Naive thymus-derived CD4-positive, alpha-beta T cell (primary cell): ENCODE results near the gene C1QC. TPM values are rescaled to one million over a fixed set of nuclear protein-coding genes. Genes with fewer than 3 reads are reported as not detected.

Source experiments
- ATAC-seq: fragments of 150-1000 bp; cut with Tn5 transposase; 2 replicates; pipeline ENCODE4 v1.10.0; 2021; ENCODE audit warnings: mild to moderate bottlenecking, moderate library complexity
- CTCF ChIA-PET: fragments of 350-600 bp; sonication (Branson Sonifier 250); formaldehyde crosslinking; loops from one replicate; lab custom pipeline; 2021; ENCODE audit warnings: antibody characterized with exemption; lab: Charles Lee
- POLR2A ChIA-PET: fragments of 350-600 bp; sonication (Branson Sonifier 250); formaldehyde crosslinking; loops from one replicate; lab custom pipeline; 2021; ENCODE audit warnings: antibody characterized with exemption, inconsistent platforms; lab: Charles Lee
- DNase-seq, 9 donors: peaks; one replicate each; pipeline versions ENCODE4 v3.0.0 to v3.0.0-alpha.2; 2020 to 2022; ENCODE audit warnings: mixed read lengths in 1 of 9
- H3K27ac ChIP-seq: one replicate; pipeline ENCODE4 v1.7.0; 2013; ENCODE audit warnings: mild to moderate bottlenecking, low read depth, low read length, moderate library complexity
- H3K27me3 ChIP-seq, 2 donors: one replicate each; pipeline ENCODE4 v1.7.0; 2013; ENCODE audit warnings: low read length in 2 of 2, mild to moderate bottlenecking in 2 of 2, moderate library complexity in 2 of 2; ENCODE audit not compliant: control insufficient read depth in 2 of 2, insufficient read depth in 2 of 2
- H3K36me3 ChIP-seq, 3 experiments: 1 replicate in 2 of 3; 2 replicates in 1 of 3; pipeline ENCODE4 v1.7.0; 2013; ENCODE audit warnings: low read length in 3 of 3, mild to moderate bottlenecking in 3 of 3, moderate library complexity in 1 of 3; ENCODE audit not compliant: insufficient read depth in 3 of 3, control insufficient read depth in 2 of 3
- H3K4me1 ChIP-seq, 2 donors: one replicate each; pipeline ENCODE4 v1.7.0; 2013; ENCODE audit warnings: low read length in 2 of 2, mild to moderate bottlenecking in 2 of 2, moderate library complexity in 1 of 2; ENCODE audit not compliant: control insufficient read depth in 2 of 2, insufficient read depth in 2 of 2
- H3K4me3 ChIP-seq: 2 replicates; pipeline ENCODE4 v1.7.0; 2013; ENCODE audit warnings: mild to moderate bottlenecking, low read length
- H3K9me3 ChIP-seq, 3 experiments: 1 replicate in 2 of 3; 2 replicates in 1 of 3; pipeline ENCODE4 v1.7.0; 2013; ENCODE audit warnings: low read length in 3 of 3; ENCODE audit not compliant: control insufficient read depth in 2 of 3
- H3K27ac Mint-ChIP-seq, 9 donors: one replicate each; pipeline ENCODE4 v1.8.0; 2020 to 2022; ENCODE audit warnings: mixed read lengths in 9 of 9, mild to moderate bottlenecking in 8 of 9, moderate library complexity in 5 of 9, inconsistent platforms in 2 of 9
- H3K27me3 Mint-ChIP-seq, 5 donors: one replicate each; pipeline ENCODE4 v1.8.0; 2021 to 2022; ENCODE audit warnings: mixed read lengths in 5 of 5, mild to moderate bottlenecking in 1 of 5
- H3K36me3 Mint-ChIP-seq, 5 donors: one replicate each; pipeline ENCODE4 v1.8.0; 2020 to 2022; ENCODE audit warnings: mixed read lengths in 5 of 5, mild to moderate bottlenecking in 3 of 5, inconsistent platforms in 1 of 5
- H3K4me1 Mint-ChIP-seq, 7 donors: one replicate each; pipeline ENCODE4 v1.8.0; 2020 to 2022; ENCODE audit warnings: mixed read lengths in 7 of 7, mild to moderate bottlenecking in 3 of 7, inconsistent platforms in 1 of 7
- H3K4me3 Mint-ChIP-seq, 10 donors: one replicate each; pipeline ENCODE4 v1.8.0; 2020 to 2022; ENCODE audit warnings: mild to moderate bottlenecking in 10 of 10, mixed read lengths in 10 of 10, moderate library complexity in 6 of 10, inconsistent platforms in 2 of 10
- H3K9me3 Mint-ChIP-seq, 11 donors: one replicate each; pipeline ENCODE4 v1.8.0; 2020 to 2022; ENCODE audit warnings: mixed read lengths in 11 of 11, mild to moderate bottlenecking in 4 of 11, inconsistent platforms in 1 of 11, moderate library complexity in 1 of 11
- intact Hi-C, 2 donors: fragments of 100-400 bp; cut with micrococcal nuclease; formaldehyde crosslinking; loops; one replicate each; pipeline ENCODE4 v1.15.1; 2023
- microRNA-seq: library from miRNA; unstranded; fragments of <30 nt; microRNA quantifications from one replicate; pipeline ENCODE4 v1.2.0, GENCODE V29; 2022; ENCODE audit warnings: borderline microRNAs expressed
- polyA plus RNA-seq, 2 donors: library from polyadenylated mRNA; unstranded; fragments of 300-500 nt; fragmentation: Illumina TruSeq; gene quantifications; one replicate each; pipeline ENCODE4 v1.2.3, GENCODE V29; 2021
- total RNA-seq, 6 experiments: library from RNA in 5 of 6; stranded (reverse) in 5 of 6; gene quantifications; 1 replicate in 5 of 6; 2 replicates in 1 of 6; pipeline ENCODE4 v1.2.3 and lab custom pipeline; 2021 to 2026

Gene C1QC
- total and polyA plus RNA-seq, 7 experiments from 2014 or later = 5.1 to 5.2 TPM; not detected in 5

GRCh38 chr1:22691031-22691753 is 47.8 kb downstream of the C1QC start:
- ATAC-seq = no peak
- no peak overlapping the region for H3K27ac ChIP-seq
- H3K4me1 ChIP-seq = no peaks in the 10 kb centered on the region
- Mint-ChIP-seq H3K27me3 (peaks cover 4 to 31% (median 6%) of the 10 kb centered on the region in 5 donors), H3K4me1 (no peaks in the 10 kb centered on the region), H3K27ac (no peak overlapping the region), H3K9me3 (no peaks in the 10 kb centered on the region), H3K36me3 (no peaks in the 10 kb centered on the region), H3K4me3 (no peak overlapping the region)
- CTCF ChIA-PET = no interaction called here
- H3K9me3 ChIP-seq = no peaks in the 10 kb centered on the region
- POLR2A ChIA-PET = no interaction called here
- H3K36me3 ChIP-seq = no peaks in the 10 kb centered on the region
- H3K4me3 ChIP-seq = no peak overlapping the region
- no peak for DNase-seq
- intact Hi-C loops = no loop called here
- H3K27me3 ChIP-seq = no peaks in the 10 kb centered on the region

GRCh38 chr1:22694172-22694571 is 50.7 kb downstream of the C1QC start:
- ChIA-PET CTCF (no interaction called here), POLR2A (no interaction called here)

GRCh38 chr1:22696610-22697009 is 53.2 kb downstream of the C1QC start:
- no peak overlapping the region for H3K4me3 Mint-ChIP-seq
- no peaks in the 10 kb centered on the region for H3K4me1 Mint-ChIP-seq
- CTCF ChIA-PET = no interaction called here
- H3K36me3 Mint-ChIP-seq = no peaks in the 10 kb centered on the region
- H3K4me3 ChIP-seq = no peak overlapping the region
- H3K27me3 Mint-ChIP-seq = peaks cover 0 to 8% (median under 1%) of the 10 kb centered on the region in 5 donors
- H3K9me3 ChIP-seq = no peaks in the 10 kb centered on the region
- H3K4me1 ChIP-seq = no peaks in the 10 kb centered on the region
- no peak overlapping the region for H3K27ac Mint-ChIP-seq
- H3K27me3 ChIP-seq = no peaks in the 10 kb centered on the region
- POLR2A ChIA-PET = no interaction called here
- peaks cover 0 to 2% (median 0%) of the 10 kb centered on the region in 11 donors for H3K9me3 Mint-ChIP-seq
- DNase-seq (no peak), ATAC-seq (no peak)
- no peaks in the 10 kb centered on the region for H3K36me3 ChIP-seq
- intact Hi-C loops = no loop called here
- H3K27ac ChIP-seq = no peak overlapping the region

More at GRCh38 chr1:22694172-22694571, 50.7 kb downstream of the C1QC start:
- H3K36me3 ChIP-seq = no peaks in the 10 kb centered on the region
- intact Hi-C loops = no loop called here
- no peaks in the 10 kb centered on the region for H3K4me1 ChIP-seq
- H3K4me3 ChIP-seq = no peak overlapping the region
- no peaks in the 10 kb centered on the region for H3K27me3 ChIP-seq
- peaks cover 0 to 10% (median 0%) of the 10 kb centered on the region in 5 donors for H3K27me3 Mint-ChIP-seq
- peaks cover 0 to 1% (median 0%) of the 10 kb centered on the region in 11 donors for H3K9me3 Mint-ChIP-seq
- no peak overlapping the region for H3K27ac Mint-ChIP-seq
- no peak overlapping the region for H3K27ac ChIP-seq
- H3K4me3 Mint-ChIP-seq = no peak overlapping the region
- ATAC-seq (no peak), DNase-seq (no peak)
- no peaks in the 10 kb centered on the region for H3K36me3 Mint-ChIP-seq
- H3K4me1 Mint-ChIP-seq = no peaks in the 10 kb centered on the region
- H3K9me3 ChIP-seq = no peaks in the 10 kb centered on the region

Small RNA genes lying within 50 kb of the gene (microRNA-seq; reads per million reads assigned to microRNA genes)
- gene MIR6127 = not detected

Other genes starting within 250 kb of the C1QC start
- 10 to 100 TPM; 23.1 to 60.6 (median 43.5) TPM for gene ZBTB40, start 191.8 kb upstream of the C1QC start, total RNA-seq
- gene ZBTB40, start 191.8 kb upstream of the C1QC start, polyA plus RNA-seq = 1 to 10 TPM; 5.7 to 6.2 TPM
- gene EPHA8, start 80.1 kb upstream of the C1QC start, total RNA-seq = not detected
- gene EPHA8, start 80.1 kb upstream of the C1QC start, polyA plus RNA-seq = not detected
- gene C1QA, start 7.0 kb upstream of the C1QC start, total RNA-seq = 1 to 10 TPM in 3 of 5 experiments, under 1 TPM in 1, not detected in 1; 0.34 to 3.5 (median 2.8) TPM
- gene C1QA, start 7.0 kb upstream of the C1QC start, polyA plus RNA-seq = not detected
- 1 to 10 TPM in 3 of 5 experiments, under 1 TPM in 1, not detected in 1; 0.53 to 2.4 (median 1.2) TPM for gene C1QB, start 9.6 kb downstream of the C1QC start, total RNA-seq
- not detected for gene C1QB, start 9.6 kb downstream of the C1QC start, polyA plus RNA-seq
- gene EPHB2, start 67.2 kb downstream of the C1QC start, total RNA-seq = 1 to 10 TPM in 1 of 5 experiments, under 1 TPM in 3, not detected in 1; 0.27 to 2.2 (median 0.49) TPM
- gene EPHB2, start 67.2 kb downstream of the C1QC start, polyA plus RNA-seq = not detected